Raji (cell line): ENCODE measurements around the gene STK40.

Experiments
- POLR2A ChIP-seq: IDR thresholded peaks from 2 replicates; pipeline ENCODE4 v1.6.1; 2011; ENCODE audit warnings: low read depth, low read length, control low read depth; ENCODE audit not compliant: insufficient read depth

STK40 gene

DNA sequence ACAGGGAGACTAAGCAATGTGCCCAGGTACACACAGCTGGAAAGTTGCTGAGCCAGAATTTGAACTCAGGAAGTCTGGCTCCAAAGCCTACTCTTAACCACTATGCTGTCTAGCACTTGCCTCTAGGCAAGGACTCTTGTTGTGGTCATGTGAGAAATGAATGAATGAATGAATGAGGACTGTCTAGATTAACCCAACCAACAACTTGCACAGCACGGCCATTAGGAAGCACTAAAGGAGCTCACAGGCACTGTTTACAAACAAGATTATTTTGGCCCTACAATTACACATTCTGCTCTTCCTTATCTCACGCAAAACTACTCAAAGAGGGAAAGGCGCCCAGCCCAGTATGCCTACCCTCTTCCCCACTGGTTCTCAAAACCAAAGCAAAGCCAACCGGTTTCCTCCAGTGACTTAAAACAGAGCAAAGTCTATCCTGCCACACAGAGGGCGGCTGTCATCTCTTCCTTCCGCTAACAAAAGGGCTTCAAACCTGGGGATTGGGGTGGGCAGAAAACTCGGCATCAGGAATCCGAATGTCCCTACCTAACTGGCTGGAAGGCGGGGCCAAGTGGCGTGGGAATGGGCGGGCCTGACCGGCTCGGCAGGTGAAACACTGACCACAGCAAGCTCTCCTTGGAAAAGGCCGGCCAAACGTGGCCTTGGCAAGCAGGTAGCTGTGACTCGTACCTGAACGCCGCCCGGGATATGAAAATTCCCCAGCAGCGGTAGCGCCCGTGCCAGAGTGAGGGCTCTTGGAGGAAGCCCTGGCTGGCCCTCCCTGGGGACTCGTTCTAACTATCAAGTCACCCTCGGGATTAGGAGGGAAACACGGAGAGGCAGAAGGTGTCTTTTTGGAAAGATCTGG, 948 bp downstream of the STK40 start:
- TF ChIP-seq POLR2A = no peak; the same call in 1 of the 2 replicates

DNA sequence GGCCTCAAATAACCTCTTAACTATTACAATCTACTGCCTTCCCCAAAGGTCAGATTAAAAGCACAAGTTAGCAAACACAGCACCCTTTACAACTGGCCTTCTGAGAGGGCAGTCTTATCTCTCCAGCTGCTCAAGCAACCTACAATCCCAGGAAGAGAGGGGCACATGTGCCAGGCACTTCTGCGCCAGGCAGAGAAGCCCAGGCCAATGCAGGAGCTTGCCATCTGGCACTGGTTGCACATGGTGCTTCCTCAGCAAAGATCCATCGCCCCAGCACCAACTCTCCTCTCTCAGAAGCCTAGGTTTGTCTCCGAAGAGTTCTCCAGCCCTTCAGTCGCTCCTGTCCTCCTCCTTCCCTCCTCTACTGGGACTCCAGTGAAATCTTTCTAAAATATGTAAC, 2.5 kb downstream of the STK40 start:
- no peak for TF ChIP-seq POLR2A

DNA sequence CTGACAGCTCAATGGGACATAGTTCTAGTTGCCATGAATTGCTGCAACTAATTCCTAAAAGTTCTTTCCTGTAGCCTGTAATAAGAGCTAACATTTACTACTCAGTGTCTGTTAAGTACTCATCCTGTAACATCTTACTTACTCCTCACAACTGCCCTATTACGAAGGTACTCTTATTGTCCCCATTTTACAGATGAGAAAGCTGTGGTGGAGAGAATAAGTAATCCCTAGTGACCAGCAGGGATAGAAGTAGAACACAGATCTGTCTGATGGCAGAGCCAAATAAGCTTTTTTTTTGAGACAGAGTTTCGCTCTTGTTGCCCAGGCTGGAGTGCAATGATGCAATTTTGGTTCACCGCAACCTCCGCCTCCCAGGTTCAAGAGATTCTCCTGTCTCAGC, 3.1 kb downstream of the STK40 start:
- no peak for TF ChIP-seq POLR2A

DNA sequence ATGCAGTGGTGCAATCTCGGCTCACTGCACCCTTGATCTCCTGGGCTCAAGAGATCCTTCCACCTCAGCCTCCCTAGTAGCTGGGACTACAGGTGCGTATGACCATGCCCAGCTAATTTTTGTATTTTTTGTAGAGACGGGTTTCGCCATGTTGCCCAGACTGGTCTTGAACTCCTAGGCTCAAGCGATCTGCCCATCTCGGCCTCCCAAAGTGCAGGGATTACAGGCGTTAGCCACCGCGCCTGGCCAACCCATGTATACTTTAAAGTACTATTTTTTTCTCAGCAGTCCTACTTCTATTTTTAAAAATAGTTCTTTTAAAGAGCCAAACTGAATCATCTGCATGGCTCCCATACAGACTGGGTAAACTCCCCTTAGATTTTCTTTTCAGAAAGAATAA, 3.5 kb downstream of the STK40 start:
- TF ChIP-seq POLR2A = no peak

DNA sequence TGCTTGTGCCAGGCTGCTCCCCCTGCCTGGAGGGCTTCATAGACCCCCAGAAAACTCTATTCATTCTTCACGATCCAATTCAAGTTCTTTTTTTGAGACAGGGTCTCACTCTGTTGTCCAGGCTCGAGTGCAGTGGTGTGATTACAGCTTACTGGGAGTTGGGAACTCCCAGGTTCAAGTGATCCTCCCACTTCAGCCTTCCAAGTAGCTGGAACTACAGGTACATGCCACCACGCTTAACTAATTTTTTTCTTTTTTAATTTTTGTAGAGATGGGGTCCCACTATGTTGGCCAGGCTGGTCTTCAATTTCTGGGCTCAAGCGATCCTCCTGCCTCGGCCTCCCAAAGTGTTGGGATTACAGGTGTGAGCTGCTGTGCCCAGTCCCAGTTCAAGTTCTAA, 4.3 kb downstream of the STK40 start:
- no peak for TF ChIP-seq POLR2A

DNA sequence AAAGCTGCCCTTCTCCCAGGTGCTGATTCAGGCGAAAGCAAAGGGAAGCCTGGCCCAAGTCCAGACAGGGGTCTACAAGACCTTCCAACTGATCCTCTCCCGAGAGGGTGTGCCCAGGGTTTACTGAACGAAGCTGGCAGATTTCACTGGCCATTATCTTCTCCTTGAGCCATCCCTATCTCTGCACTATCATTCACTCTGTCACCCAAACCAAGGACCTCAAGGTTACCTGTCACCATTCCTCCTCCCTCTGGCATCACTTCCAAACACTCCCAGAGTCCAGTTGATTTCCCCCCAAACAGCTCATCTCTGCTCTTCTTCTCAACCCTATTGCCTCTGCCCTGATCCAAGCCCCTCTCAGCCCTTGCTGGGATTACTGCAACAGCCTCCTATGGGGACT, 4.9 kb downstream of the STK40 start:
- TF ChIP-seq POLR2A = no peak

DNA sequence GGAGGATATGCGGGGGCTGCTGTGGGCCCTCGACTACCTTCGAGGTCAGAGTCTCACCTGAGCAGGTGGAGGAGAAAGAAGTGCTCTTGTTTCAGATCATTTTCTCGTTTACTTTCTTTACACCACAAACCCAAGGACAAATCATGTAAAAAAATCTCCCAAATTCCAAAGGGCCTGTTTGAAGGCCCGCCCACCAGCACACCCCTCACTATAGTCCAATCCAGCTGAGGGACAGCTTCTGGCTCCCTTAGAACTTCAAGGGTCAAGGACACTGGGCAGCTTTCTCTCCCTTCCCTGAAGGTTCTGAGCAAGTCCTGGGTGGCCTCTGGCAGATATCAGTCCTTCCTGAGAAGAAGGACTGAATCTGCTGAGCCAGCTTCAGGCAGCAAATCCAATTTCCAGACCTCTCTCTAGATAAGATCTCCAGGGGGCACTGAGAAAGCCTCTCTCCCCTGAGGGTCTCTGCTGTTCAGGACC, 5.5 kb downstream of the STK40 start:
- TF ChIP-seq POLR2A = no peak

DNA sequence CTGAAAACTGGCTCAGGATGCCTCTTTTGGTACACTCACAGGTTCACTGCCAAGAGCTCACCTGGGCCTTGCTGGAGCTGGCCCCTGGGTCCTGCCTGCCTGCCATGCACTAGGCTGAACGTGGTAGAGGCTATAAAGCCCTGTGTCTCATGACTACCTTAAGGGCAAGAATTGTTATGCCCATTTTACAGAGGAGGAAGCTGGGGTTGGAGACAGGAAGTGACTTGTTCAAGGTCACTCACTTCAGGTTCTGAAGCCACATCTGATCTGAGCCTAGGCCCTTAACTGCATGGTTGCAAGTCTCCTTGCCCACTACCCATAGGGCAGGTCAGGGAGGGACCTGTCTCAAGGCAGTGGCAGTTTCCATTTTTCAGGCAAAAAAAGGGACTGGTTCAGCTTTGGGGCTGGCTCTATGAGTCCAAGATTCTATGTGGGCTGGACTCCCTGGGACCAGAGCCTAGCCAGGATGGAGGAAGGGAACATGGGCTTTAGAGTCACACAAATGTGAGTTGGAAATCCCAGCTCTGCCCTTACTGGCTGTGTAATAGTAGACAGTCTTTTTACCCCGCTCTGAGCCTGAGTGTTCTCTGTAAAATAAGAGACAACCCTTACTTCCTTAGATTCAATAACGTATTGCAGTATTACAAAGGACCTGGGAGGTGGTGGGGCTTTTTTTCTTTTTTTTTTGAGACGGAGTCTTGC, 7.8 kb downstream of the STK40 start:
- no peak for TF ChIP-seq POLR2A

DNA sequence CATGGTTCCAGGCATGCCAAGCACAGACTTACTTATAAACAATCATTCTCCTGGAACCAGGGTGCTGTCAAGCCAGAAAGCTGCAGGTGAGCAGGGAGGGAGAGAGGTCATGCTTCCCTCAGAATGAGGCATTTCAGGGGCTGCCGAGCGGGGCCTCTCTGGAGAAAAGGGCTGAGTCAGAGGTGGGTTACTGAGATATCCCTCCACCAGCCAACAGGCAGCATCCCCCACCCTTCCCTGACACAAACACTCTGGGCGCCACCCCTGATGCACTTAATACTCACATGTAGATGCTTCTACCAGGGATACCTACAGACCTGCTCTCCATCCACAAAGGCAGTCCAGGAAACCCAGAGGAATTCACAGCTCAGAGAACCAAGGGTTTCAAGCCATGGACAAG, 13.1 kb downstream of the STK40 start:
- TF ChIP-seq POLR2A = no peak

DNA sequence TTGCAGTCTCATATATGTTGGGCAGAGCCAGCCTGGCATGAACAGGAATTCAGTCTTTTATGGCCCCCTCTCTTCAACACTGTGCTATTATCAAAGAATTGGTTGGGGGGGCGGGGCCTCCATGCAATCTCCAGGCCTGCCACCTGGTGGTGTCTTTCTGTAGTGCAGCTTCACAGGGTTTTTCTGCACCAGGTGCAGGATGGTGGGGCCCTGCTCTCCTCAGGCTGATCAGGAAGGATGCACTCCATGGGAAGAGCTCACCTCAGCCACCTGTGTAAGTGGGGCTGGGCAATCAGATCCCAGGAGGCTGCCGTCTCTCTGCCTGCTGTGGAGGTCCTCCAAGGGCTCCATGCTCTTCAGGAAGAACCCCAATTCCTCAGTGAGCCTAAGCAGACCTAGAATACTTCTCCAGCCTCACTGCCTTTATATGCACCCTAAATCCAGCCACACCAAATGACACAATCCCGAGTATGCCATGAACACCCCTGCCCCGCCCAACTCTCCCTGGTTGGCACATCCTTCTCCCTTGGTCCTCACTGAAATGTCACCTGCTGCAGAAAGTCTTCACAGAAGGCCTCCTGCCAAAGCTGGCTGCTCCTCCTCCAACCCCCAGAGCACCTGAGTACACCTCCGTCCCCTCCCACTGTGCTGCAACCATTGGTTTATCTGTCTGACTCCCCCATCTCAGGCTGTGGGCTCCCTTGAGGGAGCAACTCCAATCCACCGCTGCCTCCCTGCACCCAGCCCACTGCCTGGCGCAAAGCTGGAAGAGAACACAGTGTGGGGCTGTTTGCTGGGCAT, 16.5 kb downstream of the STK40 start:
- TF ChIP-seq POLR2A = no peak

DNA sequence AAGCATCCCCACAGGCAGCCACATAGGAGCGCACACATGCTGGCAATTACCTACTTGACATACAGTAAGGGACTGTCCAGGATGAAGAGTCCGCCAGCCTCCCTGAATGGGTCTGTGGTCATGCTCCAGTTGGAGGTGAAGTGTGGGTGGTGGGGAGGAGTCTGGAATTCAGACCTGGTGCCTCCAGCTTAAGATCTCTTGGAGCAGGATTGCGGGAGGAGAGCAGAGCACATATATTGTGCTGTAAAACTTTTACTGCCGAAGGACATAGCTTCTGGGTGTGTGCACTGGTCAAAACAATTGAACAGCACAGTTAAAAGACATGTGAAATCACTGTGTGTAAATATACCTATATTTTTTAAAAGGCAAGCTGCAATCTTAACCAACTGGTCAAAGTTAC, 17.9 kb downstream of the STK40 start:
- TF ChIP-seq POLR2A = no peak

DNA sequence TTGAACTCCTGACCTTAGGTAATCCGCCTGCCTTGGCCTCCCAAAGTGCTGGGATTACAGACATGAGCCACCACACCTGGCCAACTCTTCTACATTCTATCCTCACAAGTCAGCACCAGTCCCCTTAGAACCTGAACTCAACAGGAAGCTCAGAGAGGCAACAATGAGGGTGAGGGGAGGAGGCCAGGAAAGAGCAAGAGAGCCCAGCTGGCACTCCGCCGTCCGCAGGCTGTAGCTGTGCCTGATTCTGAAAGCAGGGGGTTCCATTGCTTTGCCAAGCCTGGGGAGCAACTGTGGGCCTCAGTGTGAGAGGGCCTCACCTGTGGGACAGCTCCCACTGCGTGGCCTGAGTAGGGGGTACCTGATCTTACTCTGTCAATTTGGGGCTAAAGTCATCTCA, 18.7 kb downstream of the STK40 start:
- no peak for TF ChIP-seq POLR2A

DNA sequence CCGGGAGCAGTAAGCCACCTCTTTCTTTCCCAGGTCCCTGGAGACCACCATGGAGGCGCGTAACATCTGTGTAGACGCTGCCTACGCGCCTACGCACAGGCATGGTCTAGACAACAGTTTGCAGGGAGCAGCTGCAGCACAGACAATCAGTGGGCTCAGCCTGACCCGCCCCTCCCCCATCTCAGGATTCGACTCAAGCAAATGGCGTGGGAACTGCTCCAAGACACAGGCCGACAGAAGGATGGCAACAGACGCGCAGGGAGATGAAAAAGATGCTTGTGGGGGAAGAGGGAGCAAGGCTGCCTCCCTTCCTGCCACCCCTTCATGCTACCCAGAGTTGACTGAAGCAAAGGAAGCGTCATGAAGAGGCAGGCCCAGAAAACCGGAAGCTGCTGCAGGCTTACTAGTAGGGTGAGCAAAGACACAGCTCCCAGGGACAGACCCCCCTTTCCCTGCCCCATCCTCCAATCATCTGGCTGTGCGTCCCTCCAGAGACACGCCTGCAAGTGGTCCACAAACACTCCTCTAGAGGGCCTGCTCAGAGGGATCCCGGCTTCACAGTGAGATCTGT, 19.5 kb downstream of the STK40 start:
- TF ChIP-seq POLR2A = no peak

DNA sequence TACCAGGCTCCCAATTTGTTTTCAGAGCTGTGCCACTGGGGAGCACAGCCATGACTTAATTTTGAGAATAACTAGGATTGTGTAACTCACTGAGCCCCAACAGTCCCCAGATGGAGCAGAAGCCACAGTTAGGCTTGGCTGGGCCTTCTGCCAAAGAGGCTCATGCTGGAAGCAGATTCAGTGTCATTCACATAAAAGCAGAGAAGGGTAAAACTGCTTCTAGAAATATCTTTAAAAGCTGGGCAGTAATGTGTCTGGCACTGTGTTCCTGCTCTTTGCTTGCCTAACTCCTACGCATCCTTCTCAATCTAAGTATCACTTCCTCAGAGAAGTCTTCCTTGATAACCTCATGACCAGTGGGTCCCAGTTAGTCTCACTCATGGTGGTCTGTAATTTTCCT, 20.3 kb downstream of the STK40 start:
- TF ChIP-seq POLR2A = no peak

DNA sequence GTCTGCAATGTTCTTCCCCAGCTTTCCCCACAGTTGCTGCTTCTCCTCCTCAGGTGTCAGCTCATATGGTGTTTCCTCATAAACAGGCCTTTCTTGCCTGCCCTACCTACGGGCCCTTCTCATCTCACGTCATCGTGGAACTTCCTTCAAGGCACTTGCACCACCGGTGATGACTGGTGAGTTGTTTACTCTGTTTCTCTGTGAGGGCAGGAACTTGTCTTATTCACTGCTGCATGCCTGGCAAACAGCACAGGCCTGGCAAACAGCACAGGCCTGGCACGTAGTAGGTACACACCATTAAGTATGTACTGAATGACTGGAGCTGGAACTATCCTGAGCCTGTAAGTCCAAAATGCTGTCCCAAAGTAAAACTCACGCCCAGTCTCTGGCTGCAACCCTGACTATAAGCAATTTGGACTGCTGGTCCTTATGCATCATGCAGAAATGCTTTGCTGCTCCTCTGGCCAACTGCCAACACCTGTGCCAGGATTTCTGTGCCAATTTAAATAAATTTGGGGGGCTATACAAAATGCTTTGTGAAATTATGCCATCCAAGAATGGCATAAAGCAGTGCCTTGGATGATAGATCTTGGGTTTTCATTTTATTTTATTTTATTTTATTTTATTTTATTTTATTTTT, 25.7 kb downstream of the STK40 start:
- no peak for TF ChIP-seq POLR2A
